A549 (cell line): Measurements from ENCODE around the gene NANS. TPM values are rescaled to one million over a fixed set of nuclear protein-coding genes. Genes with fewer than 3 reads are reported as not detected.

Experiments used
- polyA plus RNA-seq, 4 experiments: library from polyadenylated mRNA; depleted of rRNA in 3 of 4; stranded (reverse); fragments of >200 nt; fragmentation: RNase III in 1 of 4; extraction: RNeasy Plus Mini Kit Qiagen cat#74134 plus additional on column Dnase treatment in 1 of 4; gene quantifications; 2 replicates in 3 of 4; 3 replicates in 1 of 4; pipeline ENCODE4 v1.2.3, GENCODE V29; 2011 to 2017
- small RNA-seq, 6 experiments: library from RNA; depleted of rRNA; stranded (forward); fragments of <200 nt; gene quantifications; one replicate each; pipeline ENCODE3, GENCODE V24; 2012

The NANS gene
- polyA plus RNA-seq, 2 of the 4 experiments (the other 2 are of a cell fraction), result 56.8 to 70.2 TPM

Small RNA genes within 50 kb of the gene (small RNA-seq; reads per million reads assigned to genes)
- gene RF00017 (0 reads per million in 6 experiments), gene RNU6-918P (0 reads per million in 6 experiments)

Other genes with a start within 250 kb of the NANS start
- gene FOXE1, start 203.5 kb upstream of the NANS start, polyA plus RNA-seq (2011; rRNA removed), result 4.3 and 5.5 TPM in 2 replicates
- gene FOXE1, start 203.5 kb upstream of the NANS start, polyA plus RNA-seq (2017; fragmentation: RNase III; extraction: RNeasy Plus Mini Kit Qiagen cat#74134 plus additional on column Dnase treatment), result 5.7 to 6.8 TPM (median 6.3 TPM) in 3 replicates
- 18.8 and 19.4 TPM in 2 replicates for gene TRMO, start 134.2 kb upstream of the NANS start, polyA plus RNA-seq (2011; rRNA removed)
- gene TRMO, start 134.2 kb upstream of the NANS start, polyA plus RNA-seq (2017; fragmentation: RNase III; extraction: RNeasy Plus Mini Kit Qiagen cat#74134 plus additional on column Dnase treatment), result 12.0 to 13.1 TPM (median 12.3 TPM) in 3 replicates
- gene HEMGN, start 118.6 kb upstream of the NANS start, polyA plus RNA-seq (2011; rRNA removed), result not detected in 2 replicates
- not detected in 3 replicates for gene HEMGN, start 118.6 kb upstream of the NANS start, polyA plus RNA-seq (2017; fragmentation: RNase III; extraction: RNeasy Plus Mini Kit Qiagen cat#74134 plus additional on column Dnase treatment)
- 97.0 and 127 TPM in 2 replicates for gene ANP32B, start 73.4 kb upstream of the NANS start, polyA plus RNA-seq (2011; rRNA removed)
- 346 to 360 TPM (median 350 TPM) in 3 replicates for gene ANP32B, start 73.4 kb upstream of the NANS start, polyA plus RNA-seq (2017; fragmentation: RNase III; extraction: RNeasy Plus Mini Kit Qiagen cat#74134 plus additional on column Dnase treatment)
- gene TRIM14, start 62.5 kb downstream of the NANS start, polyA plus RNA-seq (2011; rRNA removed), result 9.2 and 9.7 TPM in 2 replicates
- gene TRIM14, start 62.5 kb downstream of the NANS start, polyA plus RNA-seq (2017; fragmentation: RNase III; extraction: RNeasy Plus Mini Kit Qiagen cat#74134 plus additional on column Dnase treatment), result 8.8 to 10.1 TPM (median 9.1 TPM) in 3 replicates
- 2.0 and 3.1 TPM in 2 replicates for gene CORO2A, start 135.9 kb downstream of the NANS start, polyA plus RNA-seq (2011; rRNA removed)
- 0.42 to 0.50 TPM (median 0.49 TPM) in 3 replicates for gene CORO2A, start 135.9 kb downstream of the NANS start, polyA plus RNA-seq (2017; fragmentation: RNase III; extraction: RNeasy Plus Mini Kit Qiagen cat#74134 plus additional on column Dnase treatment)
- 3.3 and 4.1 TPM in 2 replicates for gene TBC1D2, start 198.9 kb downstream of the NANS start, polyA plus RNA-seq (2011; rRNA removed)
- gene TBC1D2, start 198.9 kb downstream of the NANS start, polyA plus RNA-seq (2017; fragmentation: RNase III; extraction: RNeasy Plus Mini Kit Qiagen cat#74134 plus additional on column Dnase treatment), result 6.5 to 7.5 TPM (median 7.3 TPM) in 3 replicates